CMK (cell line): ENCODE results near the gene CENPVL2.
A peak's percentile ranks its signal among the peaks of the same experiment; 100 is the strongest.
"Not testable (repeated sequence)": the region's sequence is repeated elsewhere in the genome, so short reads cannot be mapped to it uniquely, and the experiment has no call there.

Experiments
- DNase-seq: peaks from one replicate; pipeline ENCODE4 v3.0.0-alpha.2; 2010; ENCODE audit warnings: low read depth

Gene CENPVL2

DNA sequence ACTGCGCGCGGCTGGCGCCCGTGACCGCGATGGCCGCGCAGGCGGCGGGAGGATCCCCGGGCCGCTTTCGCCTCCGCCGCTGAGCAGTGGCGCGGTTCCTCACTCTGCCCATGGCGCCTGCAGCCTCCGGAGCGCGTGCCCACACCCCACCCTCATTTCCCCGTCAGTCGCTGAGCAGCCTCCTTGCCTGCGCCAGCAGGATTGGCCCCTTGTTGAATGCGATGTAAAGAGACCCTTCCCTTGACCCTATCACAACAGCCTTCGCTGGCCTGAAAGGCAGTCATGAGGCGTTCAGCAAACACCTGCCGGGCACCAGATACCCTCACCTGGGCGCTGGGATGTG is at the start of gene CENPVL2:
Gene CENPVL2, minus strand, starts transcription at position 112 of the 343 bp plus-strand sequence. Its CDS starts 0 bp downstream, at position 112.
- not testable (repeated sequence) for DNase-seq

DNA sequence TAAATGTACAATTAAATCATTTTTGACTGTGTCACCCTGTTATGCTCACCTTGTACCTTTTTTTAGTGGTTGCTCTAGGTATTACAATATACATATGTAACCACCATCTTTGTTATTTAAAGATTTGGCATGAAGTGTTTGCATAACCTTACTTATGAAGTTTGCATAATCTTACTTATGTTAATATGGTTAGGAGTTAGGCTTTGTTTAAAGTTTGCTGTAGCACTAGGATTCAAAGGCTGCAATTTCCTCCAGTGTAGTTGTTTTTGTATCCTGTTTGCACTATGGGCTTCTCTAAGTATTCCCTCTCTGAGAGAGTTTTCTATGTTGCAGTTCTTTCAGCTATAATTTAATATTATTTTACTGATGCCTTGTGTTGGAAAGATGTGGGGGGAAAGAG is 45.6 kb upstream of the CENPVL2 start:
- DNase-seq, result no peak

DNA sequence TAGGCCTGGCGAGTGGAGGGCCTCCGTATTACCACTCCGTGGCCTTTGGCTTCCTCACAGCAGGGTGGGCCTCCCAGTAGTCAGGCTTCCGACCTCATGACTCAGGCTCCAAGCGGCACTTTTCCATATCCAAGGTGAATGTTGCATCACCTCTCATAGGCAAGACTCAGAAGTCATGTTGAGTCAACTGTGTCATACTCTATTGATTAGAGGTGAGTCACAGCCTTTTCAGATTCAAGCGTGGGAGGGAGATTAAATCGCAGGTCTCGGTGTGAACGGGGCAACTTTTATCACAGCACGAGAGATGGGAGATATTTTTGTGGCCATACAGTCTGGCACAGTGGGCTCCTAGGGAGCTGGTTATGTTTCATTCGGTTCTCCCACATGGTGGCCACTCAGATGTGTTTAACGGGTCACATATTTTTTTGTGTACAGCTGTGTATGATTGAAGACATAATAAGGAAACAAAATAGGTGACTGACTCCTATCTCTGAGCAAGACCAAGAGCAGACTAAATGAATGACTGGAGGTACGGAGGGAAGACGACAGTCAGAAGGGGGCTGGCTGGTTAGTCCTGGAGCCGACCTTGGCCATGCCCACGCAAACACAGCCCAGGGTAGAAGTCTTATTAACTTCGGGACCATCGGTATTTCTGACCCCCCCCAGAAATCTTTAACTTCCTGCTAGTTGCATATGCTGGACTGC is 30.5 kb upstream of the CENPVL2 start:
- DNase-seq, result not testable (repeated sequence)

DNA sequence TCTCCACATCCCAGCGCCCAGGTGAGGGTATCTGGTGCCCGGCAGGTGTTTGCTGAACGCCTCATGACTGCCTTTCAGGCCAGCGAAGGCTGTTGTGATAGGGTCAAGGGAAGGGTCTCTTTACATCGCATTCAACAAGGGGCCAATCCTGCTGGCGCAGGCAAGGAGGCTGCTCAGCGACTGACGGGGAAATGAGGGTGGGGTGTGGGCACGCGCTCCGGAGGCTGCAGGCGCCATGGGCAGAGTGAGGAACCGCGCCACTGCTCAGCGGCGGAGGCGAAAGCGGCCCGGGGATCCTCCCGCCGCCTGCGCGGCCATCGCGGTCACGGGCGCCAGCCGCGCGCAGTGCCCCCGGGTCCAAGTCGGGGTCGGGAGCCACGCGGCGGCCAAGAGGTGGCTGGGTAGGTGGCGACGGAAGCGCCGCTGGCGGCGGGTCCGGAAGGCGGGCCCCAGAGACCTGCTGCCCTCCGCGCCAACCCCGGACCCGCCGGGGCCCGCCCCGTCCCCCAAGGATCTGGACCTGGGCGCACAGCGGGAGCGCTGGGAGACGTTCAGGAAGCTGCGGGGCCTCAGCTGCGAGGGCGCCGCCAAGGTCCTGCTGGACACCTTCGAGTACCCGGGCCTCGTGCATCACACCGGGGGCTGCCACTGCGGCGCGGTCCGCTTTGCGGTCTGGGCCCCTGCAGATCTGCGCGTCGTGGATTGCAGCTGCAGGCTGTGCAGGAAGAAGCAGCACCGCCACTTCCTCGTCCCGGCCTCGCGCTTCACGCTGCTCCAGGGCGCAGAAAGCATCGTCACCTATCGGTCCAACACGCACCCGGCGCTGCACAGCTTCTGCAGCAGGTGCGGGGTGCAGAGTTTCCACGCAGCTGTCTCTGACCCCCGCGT is 27.9 kb upstream of the CENPVL2 start, which contains the start of gene CENPVL1:
Gene CENPVL1, plus strand, starts transcription at position 236 of the 888 bp plus-strand sequence. Its CDS starts 0 bp downstream, at position 236.
- DNase-seq, result not testable (repeated sequence)

DNA sequence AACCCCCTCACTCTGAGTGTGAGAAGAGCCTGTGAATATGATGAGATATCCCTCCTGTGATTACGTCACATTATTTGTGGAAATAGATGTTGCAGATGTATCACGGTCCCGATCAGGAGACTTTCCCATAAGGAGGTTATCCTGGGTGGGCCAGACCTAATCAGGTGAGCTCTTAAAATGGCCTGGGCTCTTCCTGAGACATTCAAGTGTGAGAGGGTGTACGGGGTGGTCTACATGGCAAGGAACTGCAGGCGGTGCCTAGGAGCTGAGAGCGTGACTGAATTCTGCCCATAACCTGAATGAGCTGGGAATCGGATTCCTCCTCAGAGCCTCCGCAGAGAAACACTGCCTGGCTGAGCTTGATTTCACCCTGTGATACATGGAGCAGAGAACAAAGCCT is 14.8 kb upstream of the CENPVL2 start:
- no peak for DNase-seq

DNA sequence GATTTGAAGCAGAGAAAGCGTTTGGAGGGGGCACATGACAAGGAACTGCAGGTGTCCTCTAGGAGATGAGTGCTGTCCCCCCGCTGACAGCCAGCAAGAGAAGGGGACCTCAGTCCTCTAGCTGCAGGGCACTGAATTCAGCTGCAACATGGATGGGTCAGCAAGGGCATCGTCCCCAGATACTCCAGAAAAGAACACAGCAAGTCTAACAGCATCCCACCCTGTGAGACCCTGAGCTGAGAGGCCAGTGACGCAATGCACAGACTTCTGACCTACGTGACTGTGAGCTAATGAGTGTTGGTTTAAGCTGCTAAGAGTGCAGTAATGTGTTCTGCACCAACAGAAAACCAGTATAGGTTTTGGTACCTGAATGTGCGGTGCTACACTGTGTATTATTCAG is 11.6 kb upstream of the CENPVL2 start:
- DNase-seq, result no peak

DNA sequence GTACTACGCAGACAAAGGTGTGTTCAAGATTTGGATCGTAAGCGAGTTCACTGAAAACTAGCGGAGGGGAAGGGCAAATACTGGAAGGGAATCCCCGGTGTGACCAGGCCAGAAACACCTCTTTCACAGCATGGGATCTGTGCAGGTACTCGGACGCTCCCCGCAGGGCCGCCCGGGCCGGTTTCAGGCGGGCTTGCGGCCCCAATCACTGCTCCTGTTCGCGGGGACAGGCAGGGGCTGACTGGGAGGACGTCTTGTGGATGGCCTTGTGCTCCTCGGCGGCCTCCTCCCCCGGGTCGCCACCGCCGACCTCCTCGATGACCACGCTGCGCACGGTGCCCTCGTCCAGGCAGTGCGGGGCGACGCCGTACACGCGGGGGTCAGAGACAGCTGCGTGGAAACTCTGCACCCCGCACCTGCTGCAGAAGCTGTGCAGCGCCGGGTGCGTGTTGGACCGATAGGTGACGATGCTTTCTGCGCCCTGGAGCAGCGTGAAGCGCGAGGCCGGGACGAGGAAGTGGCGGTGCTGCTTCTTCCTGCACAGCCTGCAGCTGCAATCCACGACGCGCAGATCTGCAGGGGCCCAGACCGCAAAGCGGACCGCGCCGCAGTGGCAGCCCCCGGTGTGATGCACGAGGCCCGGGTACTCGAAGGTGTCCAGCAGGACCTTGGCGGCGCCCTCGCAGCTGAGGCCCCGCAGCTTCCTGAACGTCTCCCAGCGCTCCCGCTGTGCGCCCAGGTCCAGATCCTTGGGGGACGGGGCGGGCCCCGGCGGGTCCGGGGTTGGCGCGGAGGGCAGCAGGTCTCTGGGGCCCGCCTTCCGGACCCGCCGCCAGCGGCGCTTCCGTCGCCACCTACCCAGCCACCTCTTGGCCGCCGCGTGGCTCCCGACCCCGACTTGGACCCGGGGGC is 567 bp downstream of the CENPVL2 start:
- not testable (repeated sequence) for DNase-seq

DNA sequence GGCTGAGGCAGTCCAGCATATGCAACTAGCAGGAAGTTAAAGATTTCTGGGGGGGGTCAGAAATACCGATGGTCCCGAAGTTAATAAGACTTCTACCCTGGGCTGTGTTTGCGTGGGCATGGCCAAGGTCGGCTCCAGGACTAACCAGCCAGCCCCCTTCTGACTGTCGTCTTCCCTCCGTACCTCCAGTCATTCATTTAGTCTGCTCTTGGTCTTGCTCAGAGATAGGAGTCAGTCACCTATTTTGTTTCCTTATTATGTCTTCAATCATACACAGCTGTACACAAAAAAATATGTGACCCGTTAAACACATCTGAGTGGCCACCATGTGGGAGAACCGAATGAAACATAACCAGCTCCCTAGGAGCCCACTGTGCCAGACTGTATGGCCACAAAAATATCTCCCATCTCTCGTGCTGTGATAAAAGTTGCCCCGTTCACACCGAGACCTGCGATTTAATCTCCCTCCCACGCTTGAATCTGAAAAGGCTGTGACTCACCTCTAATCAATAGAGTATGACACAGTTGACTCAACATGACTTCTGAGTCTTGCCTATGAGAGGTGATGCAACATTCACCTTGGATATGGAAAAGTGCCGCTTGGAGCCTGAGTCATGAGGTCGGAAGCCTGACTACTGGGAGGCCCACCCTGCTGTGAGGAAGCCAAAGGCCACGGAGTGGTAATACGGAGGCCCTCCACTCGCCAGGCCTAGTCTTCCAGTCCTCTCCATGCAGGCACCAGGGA is 2.8 kb downstream of the CENPVL2 start:
- DNase-seq, result not testable (repeated sequence)

DNA sequence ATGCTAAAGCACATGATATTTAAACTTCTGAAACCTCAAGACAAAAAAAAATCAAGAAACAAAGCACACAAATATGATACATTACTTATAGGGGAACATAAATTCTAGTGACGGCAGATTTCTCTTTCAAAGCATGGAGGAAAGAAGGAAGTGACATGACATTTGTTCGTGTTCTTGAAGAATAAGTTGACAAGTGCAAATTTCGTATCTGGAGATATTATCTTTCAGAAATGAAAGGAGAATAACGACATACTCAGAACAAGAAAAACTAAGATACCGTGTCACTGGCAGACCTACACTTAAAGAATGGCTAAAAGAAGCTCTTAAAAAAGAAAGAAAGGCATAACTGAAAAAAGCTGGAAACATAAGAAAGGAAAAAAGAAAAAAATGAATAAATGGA is 16.6 kb downstream of the CENPVL2 start:
- DNase-seq, result no peak

DNA sequence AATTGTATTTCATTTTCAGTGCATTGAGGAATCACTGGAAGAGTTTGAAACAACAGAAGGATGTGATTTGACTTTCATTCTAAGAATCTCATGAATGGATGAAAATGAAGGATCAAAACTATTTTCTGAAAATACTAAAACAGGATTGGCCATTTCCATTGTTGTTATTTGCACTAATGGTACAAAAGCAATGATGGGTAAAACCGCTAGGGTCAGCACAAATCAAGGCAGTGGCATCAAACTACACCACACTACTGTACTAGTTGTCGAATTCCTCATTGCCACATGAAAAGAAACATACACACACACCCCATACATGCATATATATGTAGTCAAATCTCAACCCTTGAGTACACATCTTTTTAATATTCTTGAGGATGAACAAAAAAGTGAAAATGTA is 39.3 kb downstream of the CENPVL2 start:
- DNase-seq, result no peak

DNA sequence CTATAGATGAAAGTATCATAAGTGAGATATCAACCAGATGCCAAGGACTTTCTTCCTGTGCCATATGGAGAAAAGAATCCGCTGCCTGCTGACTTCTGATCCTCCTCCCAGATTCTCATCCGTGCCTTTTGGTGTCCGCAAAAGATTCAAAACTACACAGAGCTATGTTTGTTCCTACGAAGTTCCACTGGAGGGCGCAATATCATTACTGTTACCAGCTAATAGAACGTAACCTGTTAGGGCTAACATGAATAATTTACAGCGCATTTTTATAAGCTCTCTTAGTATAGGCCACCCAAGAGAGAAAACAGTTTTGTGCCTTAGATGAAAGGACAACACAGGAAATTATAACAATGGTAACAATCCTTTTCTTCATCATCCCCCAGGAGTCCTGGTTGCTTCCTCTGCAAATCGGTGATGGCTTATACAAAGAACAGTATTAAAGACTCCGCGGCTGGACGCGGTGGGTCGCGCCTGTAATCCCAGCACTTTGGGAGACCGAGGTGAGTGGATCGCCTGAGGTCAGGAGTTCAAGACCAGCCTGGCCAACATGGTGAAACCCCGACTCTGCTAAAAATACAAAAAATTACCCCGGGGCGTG is 41.1 kb downstream of the CENPVL2 start:
- peak; percentile 3 for DNase-seq

DNA sequence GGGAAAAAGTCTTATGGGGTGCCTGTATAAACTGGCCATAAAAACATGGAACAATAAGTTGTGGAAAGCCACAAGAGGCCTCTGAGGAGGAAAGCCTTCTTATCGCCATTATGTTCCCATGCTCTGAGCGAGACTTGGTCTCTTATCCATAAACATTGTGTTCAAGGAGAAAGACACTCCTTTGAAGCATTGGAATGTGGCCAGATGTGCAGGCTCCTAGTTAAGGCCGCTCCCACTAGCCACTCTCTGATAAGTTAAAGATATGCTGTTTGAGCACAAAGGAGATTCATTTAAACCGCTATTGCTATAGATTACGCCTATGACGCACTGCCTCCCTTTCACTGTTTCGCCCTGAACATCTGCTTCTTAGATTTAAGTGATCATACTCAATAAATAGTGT is 46.1 kb downstream of the CENPVL2 start:
- DNase-seq, result not testable (repeated sequence)
